GM23338 (cell line): Measurements from ENCODE around the gene CNOT1. TPM values are rescaled to one million over a fixed set of nuclear protein-coding genes. Genes with fewer than 3 reads are reported as not detected.

Experiments
- ATAC-seq: fragments of 200-7000 bp; cut with Tn5 transposase; 3 replicates; pipeline ENCODE4 v1.9.1; 2020
- DNase-seq: peaks from one replicate; pipeline ENCODE4 v3.0.0-alpha.2; 2015; ENCODE audit warnings: low spot score
- H2AFZ ChIP-seq: fragments of 200-600 bp; sonication (generic); 2 replicates; pipeline ENCODE4 v1.8.0; 2016; ENCODE audit warnings: antibody characterized with exemption, mild to moderate bottlenecking, moderate library complexity
- H3F3A ChIP-seq: fragments of 200-600 bp; sonication (generic); replicated peaks from 2 replicates; pipeline ENCODE4 v1.8.0; 2017; ENCODE audit warnings: antibody characterized with exemption, mixed run types, low read depth
- H3K27ac ChIP-seq: fragments of 200-600 bp; sonication (generic); 2 replicates; pipeline ENCODE4 v1.6.1; 2016; ENCODE audit warnings: low read depth
- H3K27me3 ChIP-seq: fragments of 200-600 bp; sonication (generic); 2 replicates; pipeline ENCODE4 v1.8.0; 2016; ENCODE audit warnings: mild to moderate bottlenecking, mixed run types, moderate library complexity; ENCODE audit not compliant: insufficient read depth
- H3K36me3 ChIP-seq: fragments of 200-600 bp; sonication (generic); 2 replicates; pipeline ENCODE4 v1.8.0; 2016; ENCODE audit warnings: mild to moderate bottlenecking; ENCODE audit not compliant: insufficient read depth
- H3K4me1 ChIP-seq: fragments of 200-600 bp; sonication (generic); 2 replicates; pipeline ENCODE4 v1.8.0; 2016; ENCODE audit warnings: mild to moderate bottlenecking, moderate library complexity; ENCODE audit not compliant: insufficient read depth
- H3K4me2 ChIP-seq: fragments of 200-600 bp; sonication (generic); 2 replicates; pipeline ENCODE4 v1.7.1; 2017; ENCODE audit warnings: mixed run types
- H3K4me3 ChIP-seq: fragments of 200-600 bp; sonication (generic); 2 replicates; pipeline ENCODE4 v1.6.1; 2016; ENCODE audit warnings: mixed run types
- H3K79me2 ChIP-seq: fragments of 200-600 bp; sonication (generic); replicated peaks from 2 replicates; pipeline ENCODE4 v1.8.0; 2017; ENCODE audit warnings: mild to moderate bottlenecking; ENCODE audit not compliant: insufficient read depth
- H3K9me2 ChIP-seq: fragments of 200-600 bp; sonication (generic); 2 replicates; pipeline ENCODE4 v1.8.0; 2017; ENCODE audit not compliant: insufficient read depth
- H4K20me1 ChIP-seq: fragments of 200-600 bp; sonication (generic); replicated peaks from 2 replicates; pipeline ENCODE4 v1.8.0; 2017; ENCODE audit warnings: mild to moderate bottlenecking; ENCODE audit not compliant: insufficient read depth
- H3K27ac Mint-ChIP-seq: 2 replicates; pipeline ENCODE4 v1.8.0; 2020; ENCODE audit warnings: inconsistent platforms, mild to moderate bottlenecking, moderate library complexity, mixed read lengths
- H3K27me3 Mint-ChIP-seq: 3 replicates; pipeline ENCODE4 v1.8.0; 2022; ENCODE audit warnings: low read depth, mild to moderate bottlenecking, moderate library complexity, mixed read lengths, inconsistent platforms; ENCODE audit not compliant: insufficient read depth, poor library complexity
- H3K36me3 Mint-ChIP-seq: 3 replicates; pipeline ENCODE4 v1.8.0; 2021; ENCODE audit warnings: low read depth, mild to moderate bottlenecking, inconsistent platforms, moderate library complexity, mixed read lengths
- H3K4me1 Mint-ChIP-seq: 3 replicates; pipeline ENCODE4 v1.8.0; 2020; ENCODE audit warnings: mild to moderate bottlenecking, inconsistent platforms, mixed read lengths
- H3K4me3 Mint-ChIP-seq: 3 replicates; pipeline ENCODE4 v1.8.0; 2021; ENCODE audit warnings: moderate library complexity, mild to moderate bottlenecking, inconsistent platforms, mixed read lengths
- H3K9me3 Mint-ChIP-seq: 3 replicates; pipeline ENCODE4 v1.8.0; 2020; ENCODE audit warnings: moderate library complexity, mild to moderate bottlenecking, inconsistent platforms, mixed read lengths
- CREB1 ChIP-seq: fragments of 250-450 bp; sonication (Bioruptor Pico); IDR thresholded peaks from 2 replicates; pipeline ENCODE4 v1.5.0; 2020; ENCODE audit warnings: low read depth, mild to moderate bottlenecking, moderate library complexity
- CTCF ChIP-seq, 2 experiments: fragments of 200-600 bp in 1 of 2; sonication (generic) in 1 of 2; conservative IDR thresholded peaks; 2 replicates each; pipeline versions ENCODE4 v1.5.1 to v1.6.1; 2016 to 2017; ENCODE audit warnings: antibody characterized with exemption in 2 of 2, low read depth in 2 of 2, mild to moderate bottlenecking in 2 of 2, moderate library complexity in 1 of 2
- ETS1 ChIP-seq: IDR thresholded peaks from 2 replicates; pipeline ENCODE4 v1.6.1; 2016; ENCODE audit warnings: antibody characterized with exemption
- EZH2 ChIP-seq: fragments of 200-600 bp; sonication (generic); IDR thresholded peaks from one replicate; pipeline ENCODE4 v1.8.0; 2017; ENCODE audit warnings: antibody characterized with exemption, mild to moderate bottlenecking, low read depth; ENCODE audit not compliant: unreplicated experiment
- EZH2phosphoT487 ChIP-seq: fragments of 200-600 bp; sonication (generic); IDR thresholded peaks from one replicate; pipeline ENCODE4 v1.8.1; 2018; ENCODE audit warnings: antibody characterized with exemption; ENCODE audit not compliant: unreplicated experiment
- JUNB ChIP-seq: IDR thresholded peaks from one replicate; pipeline ENCODE4 v1.6.1; 2016; ENCODE audit warnings: antibody characterized with exemption; ENCODE audit not compliant: unreplicated experiment
- NANOG ChIP-seq: IDR thresholded peaks from 2 replicates; pipeline ENCODE4 v1.6.1; 2016; ENCODE audit warnings: antibody characterized with exemption, borderline replicate concordance
- POLR2AphosphoS5 ChIP-seq: IDR thresholded peaks from 2 replicates; pipeline ENCODE4 v1.6.1; 2016; ENCODE audit warnings: antibody characterized with exemption, low read depth
- REST ChIP-seq: IDR thresholded peaks from one replicate; pipeline ENCODE4 v1.6.1; 2018; ENCODE audit warnings: antibody characterized with exemption; ENCODE audit not compliant: unreplicated experiment
- STAT1 ChIP-seq: IDR thresholded peaks from one replicate; pipeline ENCODE4 v1.6.1; 2016; ENCODE audit warnings: antibody characterized with exemption; ENCODE audit not compliant: unreplicated experiment
- ZNF331 ChIP-seq: fragments of 250-450 bp; sonication (Bioruptor Pico); IDR thresholded peaks from 2 replicates; pipeline ENCODE4 v1.5.0; 2020; ENCODE audit warnings: low read depth, mild to moderate bottlenecking, moderate library complexity
- ZNF462 ChIP-seq: fragments of 250-450 bp; sonication (Bioruptor Pico); IDR thresholded peaks from 2 replicates; pipeline ENCODE4 v1.5.0; 2020; ENCODE audit warnings: mild to moderate bottlenecking, moderate library complexity
- polyA plus RNA-seq: library from polyadenylated mRNA; unstranded; fragments of >200 nt; fragmentation: Nextera tagmentation; extraction: Ambion mirVana; gene quantifications from 2 replicates; pipeline ENCODE4 v1.2.1, GENCODE V29; 2016
- total RNA-seq: library from RNA; depleted of rRNA; stranded (reverse); fragments of >200 nt; shearing (Covaris generic); gene quantifications from 2 replicates; pipeline ENCODE4 v1.2.3, GENCODE V29; 2014

The CNOT1 gene
- total and polyA plus RNA-seq, 2 experiments from 2014 or later, result 59.2 to 298 TPM

- Histone ChIP-seq H3F3A (peaks cover 3% of the 10 kb centered on the region; the same call in 1 of the 2 replicates), H3K27ac (no peak overlapping the region), H3K79me2 (no peaks in the 10 kb centered on the region), H3K4me1 (no peaks in the 10 kb centered on the region), H3K4me3 (no peak overlapping the region), H3K9me2 (no peaks in the 10 kb centered on the region), H4K20me1 (peaks cover 19% of the 10 kb centered on the region; the same call in 1 of the 2 replicates), H3K36me3 (peaks cover 92% of the 10 kb centered on the region), H3K27me3 (no peaks in the 10 kb centered on the region), H3K4me2 (no peak overlapping the region), H2AFZ (no peak overlapping the region)
- H3K27ac Mint-ChIP-seq, result no peak overlapping the region
- ATAC-seq (no peak), DNase-seq (no peak)
- H3K27me3 Mint-ChIP-seq, result peaks cover 5% of the 10 kb centered on the region
- TF ChIP-seq STAT1 (no peak), POLR2AphosphoS5 (no peak), EZH2phosphoT487 (no peak), NANOG (no peak), ETS1 (no peak), ZNF331 (no peak), REST (no peak), CTCF (conservative IDR thresholded peaks at IDR 0.05; ENCODE audit: low read depth in 2 of 2) (no peak), CREB1 (CRISPR knock-in tag) (no peak), ZNF462 (CRISPR knock-in tag) (no peak), JUNB (no peak), EZH2 (no peak)
- no peaks in the 10 kb centered on the region for H3K4me1 Mint-ChIP-seq
- no peaks in the 10 kb centered on the region for H3K9me3 Mint-ChIP-seq
- H3K4me3 Mint-ChIP-seq, result no peak overlapping the region
- peaks cover 97% of the 10 kb centered on the region for H3K36me3 Mint-ChIP-seq
Measured at GRCh38 chr16:58541711-58542110, 87.9 kb downstream of the CNOT1 start.
